HG03039 (cell line): ENCODE measurements around the gene PEX5L.
"Not testable (repeated sequence)": the region's sequence is repeated elsewhere in the genome, so short reads cannot be mapped to it uniquely, and the experiment has no call there.

Source experiments
- ATAC-seq: cut with Tn5 transposase; IDR thresholded peaks from one replicate; pipeline ENCODE4 v1.9.1; 2021; ENCODE audit warnings: mild to moderate bottlenecking, moderate library complexity; ENCODE audit not compliant: unreplicated experiment

PEX5L gene

DNA sequence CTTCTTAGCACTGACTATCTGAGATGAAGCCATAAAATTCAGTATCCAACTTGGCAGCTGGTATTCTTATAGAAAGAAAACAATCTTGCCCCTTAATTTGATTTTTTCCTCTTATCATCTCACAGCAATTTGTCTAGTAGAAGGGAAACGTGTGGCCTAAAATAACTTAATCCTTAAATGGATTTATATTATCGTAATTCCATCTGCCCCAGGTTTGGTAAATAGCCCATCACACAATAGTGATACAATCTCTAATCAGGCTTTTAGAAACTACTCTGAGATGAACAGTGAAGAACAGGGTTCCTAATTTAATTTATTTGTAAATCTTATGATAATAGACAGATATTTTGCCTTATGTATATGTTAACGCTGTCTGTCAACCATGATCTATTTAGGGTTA is 24.8 kb downstream of the PEX5L start:
- no peak for ATAC-seq

GRCh38 chr3:180008318-180008717 is 28.4 kb downstream of the PEX5L start:
- ATAC-seq: not testable (repeated sequence)

- no peak for ATAC-seq
Observed at GRCh38 chr3:180004542-180004941, 32.2 kb downstream of the PEX5L start.

GRCh38 chr3:180002006-180002405 is 34.7 kb downstream of the PEX5L start:
- ATAC-seq: no peak

GRCh38 chr3:180000500-180000899 is 36.2 kb downstream of the PEX5L start:
- ATAC-seq: no peak

DNA sequence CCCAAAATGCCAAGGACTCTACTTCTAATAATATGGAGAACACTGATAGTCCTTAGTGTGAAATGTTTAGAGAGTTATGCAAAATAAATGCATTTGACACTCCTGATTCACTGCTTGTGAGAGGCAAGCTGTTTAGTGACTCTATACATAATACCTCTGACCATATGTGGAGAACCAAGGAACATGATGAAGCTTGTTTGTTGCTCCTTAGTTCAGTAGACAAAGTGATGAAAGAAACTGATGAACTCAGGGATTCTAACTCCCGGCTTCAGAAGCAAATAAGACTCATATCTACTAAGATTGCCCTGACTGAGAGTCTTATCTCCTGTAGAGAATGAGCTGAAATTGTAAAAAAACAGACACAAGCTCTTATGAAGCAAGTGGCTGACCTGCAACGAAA is 41.3 kb downstream of the PEX5L start:
- ATAC-seq: no peak

DNA sequence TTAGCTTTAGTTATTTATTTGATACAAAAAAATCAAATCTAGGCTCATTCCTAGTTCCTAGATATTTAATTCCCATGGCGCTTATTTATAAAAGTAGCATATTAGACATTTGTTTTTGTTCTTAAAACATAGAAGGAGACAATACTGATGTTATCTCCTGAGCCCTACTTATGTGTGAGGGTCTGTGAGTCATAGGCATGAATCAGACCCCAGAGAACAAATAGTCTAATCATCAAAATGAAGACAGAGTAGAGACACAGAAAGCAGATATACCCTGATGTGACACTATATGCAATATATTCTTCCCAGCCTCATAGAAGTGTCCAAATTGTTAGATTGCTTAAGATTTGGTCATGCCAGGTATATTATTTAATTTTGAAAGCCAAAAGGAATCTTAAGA is 44.9 kb downstream of the PEX5L start:
- ATAC-seq: no peak

GRCh38 chr3:179991104-179991503 is 45.6 kb downstream of the PEX5L start:
- no peak for ATAC-seq

DNA sequence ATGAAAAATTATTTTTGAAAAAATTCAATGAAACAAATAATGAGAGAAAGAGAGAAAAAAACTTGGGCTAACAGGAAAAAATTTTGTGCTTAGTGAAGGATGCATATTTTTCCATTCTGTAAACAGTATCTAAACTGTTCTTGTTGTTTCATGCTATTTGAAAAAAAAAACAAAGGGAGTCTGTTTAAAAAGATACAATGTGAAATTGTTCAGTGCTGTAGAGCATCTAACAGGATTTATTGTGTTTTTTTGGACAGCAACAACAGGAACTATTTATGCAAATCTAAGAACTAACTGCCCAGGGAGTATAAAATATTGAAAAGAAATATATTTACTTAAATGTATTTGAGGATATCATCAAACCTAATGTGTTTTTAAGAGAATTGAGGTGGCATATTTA is 55.1 kb downstream of the PEX5L start:
- no peak for ATAC-seq

- no peak for ATAC-seq
Observed at GRCh38 chr3:179977356-179977755, 59.4 kb downstream of the PEX5L start.

GRCh38 chr3:179973931-179974361 is 62.8 kb downstream of the PEX5L start:
- no peak for ATAC-seq

- no peak for ATAC-seq
Observed at GRCh38 chr3:179972881-179973423, 63.8 kb downstream of the PEX5L start.

DNA sequence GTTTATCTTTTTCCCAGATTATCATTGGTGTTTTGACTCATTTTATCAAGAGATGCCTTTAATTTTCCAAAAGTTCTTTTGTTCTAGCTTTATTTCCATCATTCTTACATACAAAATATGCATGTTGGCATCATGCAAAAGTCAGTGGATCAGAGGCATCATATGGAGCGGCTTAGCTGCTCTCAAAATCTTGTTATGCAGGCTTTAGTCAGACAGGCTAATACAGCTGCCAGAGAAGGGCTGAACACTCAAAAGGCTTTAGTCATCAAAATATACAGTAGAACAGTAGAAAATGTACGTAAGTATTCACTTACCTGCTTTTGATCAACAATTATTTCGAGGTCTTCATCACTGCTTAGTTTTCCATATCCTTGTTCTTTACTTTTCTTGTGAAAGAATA is 65.5 kb downstream of the PEX5L start:
- ATAC-seq: no peak

- no peak for ATAC-seq
Observed at GRCh38 chr3:179970746-179971145, 66.0 kb downstream of the PEX5L start.

GRCh38 chr3:179969525-179969924 is 67.2 kb downstream of the PEX5L start:
- no peak for ATAC-seq

DNA sequence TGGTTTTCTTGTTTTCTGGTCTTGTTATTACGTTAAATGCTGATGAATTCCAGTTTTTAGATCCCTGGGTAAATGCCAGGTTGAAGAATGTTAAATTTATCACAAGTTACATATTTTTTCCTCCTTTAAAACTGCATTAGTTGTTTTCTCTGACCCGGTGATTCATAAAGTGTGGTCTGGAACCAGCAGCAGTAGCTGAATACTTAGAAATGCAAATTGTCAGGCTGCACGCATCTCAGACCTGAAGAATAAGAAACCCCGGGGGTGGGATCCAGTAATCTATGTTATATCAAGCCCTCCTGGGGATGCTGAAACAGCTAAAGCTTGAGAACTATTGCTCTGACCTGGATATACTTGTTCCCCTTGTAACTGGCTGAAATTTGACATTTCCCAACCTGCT is 69.1 kb downstream of the PEX5L start:
- peak; percentile 91 for ATAC-seq

DNA sequence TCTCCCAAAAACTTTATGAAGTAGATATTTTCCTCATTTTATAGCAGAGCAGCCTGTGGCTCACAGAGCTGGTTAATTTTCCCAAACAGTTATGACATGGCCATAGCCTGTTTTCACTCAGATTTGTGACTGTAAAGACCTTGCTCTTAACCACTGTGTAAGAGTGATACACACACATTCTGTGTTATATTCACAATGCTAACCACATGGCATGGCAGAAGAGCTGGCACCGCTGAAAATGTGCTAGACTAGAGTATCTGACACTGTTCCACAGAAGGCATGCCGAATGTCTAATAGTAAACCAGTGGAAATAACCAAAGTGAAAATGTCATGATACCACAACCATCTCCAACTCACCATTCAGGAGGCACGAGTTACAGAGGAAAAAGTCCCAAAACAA is 71.8 kb downstream of the PEX5L start:
- no peak for ATAC-seq

- no peak for ATAC-seq
Observed at GRCh38 chr3:179962629-179963387, 73.9 kb downstream of the PEX5L start.

- ATAC-seq: peak; percentile 71
Observed at GRCh38 chr3:179961703-179962078, 75.0 kb downstream of the PEX5L start.

- ATAC-seq: peak; percentile 20
Observed at GRCh38 chr3:179961071-179961702, 75.5 kb downstream of the PEX5L start.

DNA sequence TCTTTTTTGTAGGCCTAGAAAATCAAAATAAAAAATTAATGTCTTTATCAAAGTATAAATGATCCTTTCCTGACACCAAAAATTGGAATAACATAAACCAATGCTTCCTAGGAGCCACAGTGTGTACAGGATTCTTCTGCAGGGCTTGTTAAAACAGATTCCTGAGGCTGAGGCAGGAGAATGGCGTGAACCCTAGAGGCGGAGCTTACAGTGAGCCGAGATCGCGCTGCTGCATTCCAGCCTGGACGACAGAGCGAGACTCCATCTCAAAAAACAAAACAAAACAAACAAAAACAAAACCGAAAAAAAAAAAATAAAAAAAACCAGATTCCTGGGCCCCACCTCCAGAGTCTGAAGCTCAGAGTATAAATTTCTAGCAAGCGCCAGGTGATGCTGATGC is 78.0 kb downstream of the PEX5L start:
- ATAC-seq: no peak

GRCh38 chr3:179958143-179958542 is 78.6 kb downstream of the PEX5L start:
- ATAC-seq: no peak
